GM12891 (cell line): ENCODE results near the gene RAB40C.
A peak's percentile ranks its signal among the peaks of the same experiment; 100 is the strongest.

Experiments
- DNase-seq: peaks from one replicate; pipeline ENCODE4 v3.0.0; 2011; ENCODE audit warnings: low spot score; ENCODE audit not compliant: insufficient read length
- FAIRE-seq: peaks from 2 replicates; lab custom pipeline; 2011; peaks lifted over from hg19 to GRCh38; lab: Jason Lieb, UNC
- PAX5 ChIP-seq: IDR thresholded peaks from 2 replicates; pipeline ENCODE4 v1.6.1; 2011; ENCODE audit warnings: low read length, moderate library complexity, mild to moderate bottlenecking; ENCODE audit not compliant: insufficient read depth, severe bottlenecking
- POLR2A ChIP-seq: IDR thresholded peaks from 2 replicates; pipeline ENCODE4 v1.6.1; 2011; ENCODE audit warnings: low read depth, low read length, control low read depth
- POLR2AphosphoS5 ChIP-seq: IDR thresholded peaks from 2 replicates; pipeline ENCODE4 v1.6.1; 2011; ENCODE audit warnings: low read depth, low read length, control low read depth
- POU2F2 ChIP-seq: IDR thresholded peaks from 2 replicates; pipeline ENCODE4 v1.6.1; 2011; ENCODE audit warnings: low read depth, mild to moderate bottlenecking, control low read depth, low read length, moderate library complexity
- SPI1 ChIP-seq: IDR thresholded peaks from 2 replicates; pipeline ENCODE4 v1.6.1; 2011; ENCODE audit warnings: low read depth, low read length, control low read depth
- TAF1 ChIP-seq: IDR thresholded peaks from 2 replicates; pipeline ENCODE4 v1.6.1; 2011; ENCODE audit warnings: low read depth, low read length, control low read depth

RAB40C gene

GRCh38 chr16:582218-582613, 7.7 kb upstream of the RAB40C start:
- TF ChIP-seq TAF1 (no peak), SPI1 (no peak), PAX5 (no peak), POLR2AphosphoS5 (no peak), POLR2A (no peak), POU2F2 (no peak)
- DNase-seq, result no peak
- FAIRE-seq, result no peak

DNA sequence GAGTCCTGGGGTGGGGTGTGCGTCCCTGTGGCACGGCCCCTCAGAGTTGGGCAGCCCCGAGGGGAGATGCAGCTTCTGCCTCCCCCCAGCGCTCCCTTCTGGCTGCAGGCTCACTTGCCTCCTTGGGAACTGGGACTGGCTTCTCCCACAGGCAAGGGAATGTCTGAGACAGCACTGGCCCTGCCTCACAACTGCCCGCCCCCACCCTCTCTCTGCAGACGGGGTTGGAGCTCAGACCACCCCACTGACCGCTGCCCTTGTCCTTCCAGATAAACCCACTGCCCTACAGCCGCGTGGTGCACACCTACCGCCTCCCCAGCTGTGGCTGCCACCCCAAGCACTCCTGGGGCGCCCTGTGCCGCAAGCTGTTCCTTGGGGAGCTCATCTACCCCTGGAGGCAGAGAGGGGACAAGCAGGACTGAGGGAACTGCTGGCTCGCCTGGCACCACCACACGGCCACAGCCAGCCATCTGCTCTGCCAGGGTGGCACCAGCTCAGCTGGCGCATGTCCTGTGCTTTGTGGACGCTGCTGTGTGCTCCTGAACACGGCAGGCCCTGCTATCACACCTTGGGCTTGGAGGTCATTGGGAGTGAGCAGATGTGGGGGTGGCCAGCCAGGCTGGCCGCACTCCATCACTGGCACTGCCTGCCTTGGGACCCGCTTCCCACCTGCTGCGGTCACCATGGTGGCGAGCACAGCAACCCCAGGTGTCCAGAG, 7.1 kb upstream of the RAB40C start:
- FAIRE-seq (no peak), DNase-seq (no peak)
- TF ChIP-seq POLR2AphosphoS5 (no peak), SPI1 (no peak)

GRCh38 chr16:583470-583814, 6.4 kb upstream of the RAB40C start:
- no peak for TF ChIP-seq TAF1
- FAIRE-seq (no peak), DNase-seq (no peak)

DNA sequence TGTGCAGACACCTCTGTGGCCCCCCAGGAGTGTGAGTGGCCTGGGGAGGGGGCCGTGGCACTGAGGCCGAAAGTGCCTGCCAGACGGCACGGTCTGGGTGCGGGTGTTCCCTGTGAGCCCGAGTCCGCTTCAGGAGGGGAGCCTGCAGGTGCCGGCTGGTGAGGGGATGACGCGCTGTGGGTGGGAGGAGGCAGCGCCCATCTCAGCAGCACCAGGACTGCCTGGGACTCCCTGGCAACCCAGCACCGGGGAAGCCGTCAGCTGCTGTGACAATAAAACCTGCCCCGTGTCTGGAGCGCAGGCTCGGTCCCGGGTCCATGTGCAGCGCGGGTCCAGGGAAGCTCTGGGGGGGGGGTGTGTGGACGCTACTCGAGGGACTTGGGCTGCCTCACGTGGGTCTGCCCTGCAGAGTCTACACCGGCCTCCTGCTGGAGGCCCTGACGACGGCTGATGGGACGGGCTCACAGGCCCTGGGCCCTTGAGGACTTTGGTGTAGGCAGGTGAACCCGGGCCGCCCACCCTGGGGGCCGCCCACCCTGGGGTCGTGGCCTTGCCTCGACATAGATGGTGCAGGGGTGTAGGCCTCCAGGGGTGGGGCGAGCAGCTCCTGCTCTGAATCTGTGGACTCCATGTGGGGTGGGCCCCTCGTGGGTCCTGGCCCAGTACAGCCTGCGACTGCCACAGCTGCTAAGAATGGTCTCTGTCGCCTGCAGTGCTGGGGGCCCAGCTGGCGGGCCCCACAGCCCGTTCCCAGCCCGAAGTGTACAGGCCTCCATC, 5.9 kb upstream of the RAB40C start:
- DNase-seq (no peak), FAIRE-seq (no peak)
- no peak for TF ChIP-seq POU2F2
- no peak for TF ChIP-seq POLR2AphosphoS5
- TF ChIP-seq POLR2A, result no peak
- TF ChIP-seq PAX5, result no peak
- no peak for TF ChIP-seq SPI1
- no peak for TF ChIP-seq TAF1

DNA sequence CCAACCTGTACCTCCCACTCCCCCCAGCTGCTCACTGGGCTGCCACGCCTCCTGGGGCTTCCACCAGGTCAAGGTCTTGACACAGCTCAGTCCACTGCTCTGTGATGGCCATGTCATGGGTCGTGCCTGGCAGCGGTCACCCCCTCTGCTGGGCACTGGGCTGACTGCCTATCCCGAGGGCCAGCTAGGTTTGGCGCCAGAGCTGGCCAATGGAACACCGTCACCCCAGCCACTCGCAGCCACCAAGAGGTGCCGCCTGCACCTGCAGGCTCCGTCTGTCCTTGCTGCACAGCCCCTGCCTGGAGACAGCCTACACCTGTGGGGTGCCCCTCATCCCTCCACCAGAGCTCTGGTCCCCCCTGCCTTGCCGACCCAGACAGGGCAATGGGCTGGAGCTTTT, 4.5 kb upstream of the RAB40C start:
- TF ChIP-seq POLR2A, result no peak
- TF ChIP-seq PAX5, result no peak
- TF ChIP-seq POU2F2, result no peak
- no peak for TF ChIP-seq TAF1
- TF ChIP-seq SPI1, result no peak
- no peak for TF ChIP-seq POLR2AphosphoS5
- DNase-seq, result no peak
- no peak for FAIRE-seq

GRCh38 chr16:586047-586644, 3.7 kb upstream of the RAB40C start:
- no peak for TF ChIP-seq PAX5
- TF ChIP-seq POU2F2, result no peak
- TF ChIP-seq POLR2A, result no peak
- no peak for TF ChIP-seq TAF1
- no peak for TF ChIP-seq POLR2AphosphoS5
- no peak for TF ChIP-seq SPI1
- DNase-seq, result no peak

DNA sequence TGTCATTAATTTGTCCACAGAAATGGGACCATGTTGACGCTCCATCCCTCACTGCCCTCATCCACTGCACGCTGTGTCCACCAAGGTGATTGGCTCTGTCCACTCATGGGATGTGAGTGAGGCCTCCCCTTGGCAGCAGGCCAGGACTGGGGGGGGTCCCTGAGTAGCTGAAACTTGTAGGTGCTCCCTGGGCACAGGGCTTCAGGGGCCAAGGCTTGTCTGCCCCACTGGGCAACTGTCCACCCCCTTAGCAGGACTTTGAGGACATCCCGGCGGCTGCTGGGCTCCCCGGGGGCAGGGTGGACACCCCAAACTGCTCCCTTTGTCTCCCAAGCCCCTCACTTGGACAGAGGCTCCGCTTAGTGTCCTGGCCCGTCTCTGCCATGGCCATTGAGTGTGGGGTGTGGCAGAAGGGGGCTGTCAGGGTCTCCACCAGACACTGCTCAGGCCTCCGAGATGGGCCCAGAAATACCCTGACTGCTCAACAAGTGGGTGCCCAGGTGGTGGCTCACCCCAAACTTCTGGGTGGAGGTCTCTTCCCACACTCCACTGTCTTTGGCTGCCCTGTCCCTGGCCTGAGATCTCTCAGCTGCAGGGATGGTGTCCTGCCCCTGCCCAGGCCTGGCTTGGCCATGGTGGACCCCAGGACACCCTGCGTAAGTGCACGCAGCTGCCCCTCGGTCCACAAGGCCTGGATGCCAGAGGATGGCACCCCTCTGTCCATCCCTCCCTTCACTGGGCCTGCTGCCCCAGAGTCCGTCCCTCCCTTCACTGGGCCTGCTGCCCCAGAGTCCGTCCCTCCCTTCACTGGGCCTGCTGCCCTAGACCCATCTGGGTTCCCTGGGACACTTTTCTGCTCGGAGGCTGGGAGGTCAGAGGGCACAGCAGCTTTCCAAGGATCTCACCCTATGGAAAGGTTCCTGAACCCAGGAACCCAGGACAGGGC, 2.9 kb upstream of the RAB40C start:
- no peak for DNase-seq
- TF ChIP-seq TAF1 (no peak), POLR2A (peak; percentile 57; the same call in 1 of the 2 replicates)
- FAIRE-seq, result no peak

More at GRCh38 chr16:586047-586644, 3.7 kb upstream of the RAB40C start:
- FAIRE-seq, result peak; percentile 45

DNA sequence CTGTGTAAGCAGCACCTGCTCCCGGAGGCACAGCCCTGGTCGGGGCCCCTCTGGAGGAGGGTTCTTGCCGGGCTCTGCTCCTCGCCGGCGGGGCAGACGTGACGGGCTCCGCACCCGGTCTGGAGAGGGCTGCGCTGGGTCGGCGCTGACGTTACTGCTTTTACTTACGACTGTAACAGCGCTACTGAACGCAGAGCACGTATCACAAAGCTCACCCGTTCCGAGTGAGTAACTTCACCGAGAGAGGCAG, 1.3 kb upstream of the RAB40C start:
- no peak for FAIRE-seq
- TF ChIP-seq TAF1 (no peak; the same call in 1 of the 2 replicates), POLR2AphosphoS5 (peak; percentile 52), POU2F2 (no peak)
- no peak for DNase-seq

- peak; percentile 90 for DNase-seq
- no peak for FAIRE-seq
- TF ChIP-seq POLR2AphosphoS5, result peak; percentile 52; the same call in 1 of the 2 replicates
- no peak for TF ChIP-seq PAX5
- TF ChIP-seq POLR2A, result peak; percentile 60; the same call in 1 of the 2 replicates
- TF ChIP-seq SPI1, result peak; percentile 63
- TF ChIP-seq POU2F2, result no peak
Observed at GRCh38 chr16:588889-589657, 793 bp upstream of the RAB40C start.

- DNase-seq (no peak), FAIRE-seq (no peak)
- TF ChIP-seq POLR2AphosphoS5, result no peak
Observed at GRCh38 chr16:590188-590814, 435 bp downstream of the RAB40C start.
